Putamen (tissue), 1 donor: Measurements from ENCODE around the gene MAML3.
"Not testable (repeated sequence)": the region's sequence is repeated elsewhere in the genome, so short reads cannot be mapped to it uniquely, and the experiment has no call there.

Experiments
- DNase-seq: peaks from one replicate; pipeline ENCODE4 v3.0.0-alpha.2; 2016; ENCODE audit warnings: low spot score

Gene MAML3

DNA sequence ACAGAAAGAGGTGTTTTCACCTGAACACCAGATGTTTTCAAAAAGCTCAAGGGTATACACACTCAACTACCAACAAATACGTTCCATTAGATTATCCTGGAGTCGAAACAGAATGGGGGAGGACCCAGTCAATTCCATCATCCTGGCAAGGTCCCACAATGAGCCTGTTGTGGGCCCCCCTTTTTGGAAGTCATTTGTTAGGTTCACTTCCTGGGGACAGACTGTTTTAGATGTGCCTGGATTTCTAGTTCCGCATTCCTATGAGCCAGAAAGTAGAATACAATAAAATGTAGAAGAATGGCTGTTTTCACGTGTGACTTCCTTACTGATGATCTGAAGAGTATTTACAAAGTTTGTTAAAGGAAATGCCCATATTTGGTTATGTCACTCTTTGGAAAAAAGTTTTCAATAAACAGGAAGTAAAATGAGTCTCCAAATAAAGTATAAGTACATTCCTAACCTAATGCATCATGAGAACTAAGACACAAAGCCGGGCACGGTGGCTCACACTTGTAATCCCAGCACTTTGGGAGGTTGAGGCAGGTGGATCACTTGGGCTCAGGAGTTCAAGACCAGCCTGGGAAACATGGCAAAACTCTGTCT, 192.5 kb downstream of the MAML3 start:
- no peak for DNase-seq

- DNase-seq, result no peak
Observed at GRCh38 chr4:139959396-139959795, 194.6 kb downstream of the MAML3 start.

DNA sequence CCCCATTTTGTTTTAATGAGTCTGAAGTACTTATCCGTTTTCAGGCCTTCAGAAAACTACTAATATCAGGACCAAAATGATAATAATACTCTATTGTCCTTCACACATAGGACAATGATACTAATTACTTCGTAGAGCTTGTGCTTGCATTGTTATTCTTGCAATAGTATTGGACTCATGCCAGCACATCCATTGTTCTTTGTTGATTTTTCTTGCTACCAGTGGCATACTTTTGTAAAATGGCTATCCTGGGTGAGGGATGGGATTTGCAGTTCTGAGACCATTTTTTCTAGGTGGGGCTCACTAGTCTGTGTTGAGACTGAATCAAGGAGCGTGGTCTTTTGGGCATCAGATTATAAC, 195.3 kb downstream of the MAML3 start:
- DNase-seq, result peak; percentile 66

GRCh38 chr4:139957986-139958738, 195.8 kb downstream of the MAML3 start:
- DNase-seq, result no peak

DNA sequence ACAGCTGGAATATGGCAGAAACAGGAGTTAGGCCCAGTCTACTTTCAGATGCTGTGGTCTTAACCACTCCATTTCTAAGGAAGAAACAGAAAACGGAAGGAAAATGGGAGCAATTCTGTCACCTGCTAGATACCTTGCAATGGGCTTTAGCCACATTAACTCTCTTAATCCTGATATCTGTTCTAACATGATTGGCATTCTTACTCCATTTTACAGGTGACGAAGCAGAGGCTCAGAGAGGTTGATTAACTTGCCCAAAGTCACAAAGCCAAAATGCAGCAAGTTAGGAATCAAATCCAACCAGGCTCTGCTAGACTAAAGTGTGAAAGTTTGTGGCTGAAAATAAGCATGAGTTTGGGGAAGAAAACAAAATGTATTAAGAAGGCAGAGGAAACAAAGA, 196.9 kb downstream of the MAML3 start:
- DNase-seq, result no peak

GRCh38 chr4:139956507-139957017, 197.4 kb downstream of the MAML3 start:
- DNase-seq, result peak; percentile 74

- DNase-seq, result no peak
Observed at GRCh38 chr4:139955600-139955999, 198.4 kb downstream of the MAML3 start.

- DNase-seq, result no peak
Observed at GRCh38 chr4:139954512-139954911, 199.5 kb downstream of the MAML3 start.

DNA sequence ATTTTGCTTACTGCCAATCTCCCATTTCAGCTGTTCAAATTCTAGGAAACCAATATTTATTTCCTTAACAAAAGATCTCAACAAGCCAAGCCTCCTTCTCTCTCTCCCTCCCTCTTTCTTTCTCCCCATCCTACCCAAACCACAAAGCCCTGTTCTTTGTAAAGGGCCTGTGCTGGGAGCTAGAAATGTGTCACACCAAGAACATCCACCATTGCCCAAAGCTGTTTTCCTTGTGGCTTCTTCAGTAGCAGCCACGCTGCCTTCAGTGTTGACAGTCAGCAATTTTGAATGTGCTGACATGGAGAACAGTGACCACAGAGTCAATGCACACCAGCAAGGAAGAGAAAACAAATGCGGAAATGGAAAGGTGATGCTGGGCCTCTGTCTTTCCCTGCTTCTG, 203.0 kb downstream of the MAML3 start:
- no peak for DNase-seq

GRCh38 chr4:139950568-139950967, 203.4 kb downstream of the MAML3 start:
- no peak for DNase-seq

DNA sequence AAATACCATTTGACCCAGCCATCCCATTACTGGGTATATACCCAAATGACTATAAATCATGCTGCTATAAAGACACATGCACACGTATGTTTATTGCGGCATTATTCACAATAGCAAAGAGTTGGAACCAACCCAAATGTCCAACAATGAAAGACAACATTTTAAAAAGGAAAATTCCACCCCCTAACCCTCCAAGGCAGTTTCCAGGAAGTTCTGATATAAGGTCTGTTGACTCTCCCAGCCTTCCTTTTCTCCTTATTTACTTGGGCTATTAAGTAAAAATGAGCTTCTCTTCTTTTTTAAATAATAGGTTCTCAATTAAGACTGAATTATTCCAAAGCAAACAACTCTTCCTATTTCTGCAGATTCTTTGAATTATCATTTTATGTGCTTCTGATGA, 209.1 kb downstream of the MAML3 start:
- DNase-seq, result not testable (repeated sequence)

DNA sequence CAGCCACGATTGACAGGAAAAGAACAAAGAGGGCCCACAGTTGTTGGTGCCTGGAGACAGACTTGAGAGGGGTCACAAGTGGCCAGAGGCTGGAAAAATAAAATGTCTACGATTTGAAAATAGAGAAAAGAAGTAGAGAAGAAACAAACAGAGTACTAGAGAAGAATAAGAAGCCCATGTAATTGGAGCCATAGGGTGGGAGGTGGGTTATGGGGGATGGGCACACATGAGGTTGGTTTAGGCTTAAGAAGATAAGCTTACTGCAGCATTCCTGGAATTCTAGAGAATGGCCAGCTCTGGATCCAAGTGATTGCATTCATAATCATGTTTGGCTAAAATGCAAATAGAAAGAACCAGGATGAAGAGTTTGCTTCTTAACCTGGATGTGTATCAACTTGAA, 210.7 kb downstream of the MAML3 start:
- DNase-seq, result no peak

DNA sequence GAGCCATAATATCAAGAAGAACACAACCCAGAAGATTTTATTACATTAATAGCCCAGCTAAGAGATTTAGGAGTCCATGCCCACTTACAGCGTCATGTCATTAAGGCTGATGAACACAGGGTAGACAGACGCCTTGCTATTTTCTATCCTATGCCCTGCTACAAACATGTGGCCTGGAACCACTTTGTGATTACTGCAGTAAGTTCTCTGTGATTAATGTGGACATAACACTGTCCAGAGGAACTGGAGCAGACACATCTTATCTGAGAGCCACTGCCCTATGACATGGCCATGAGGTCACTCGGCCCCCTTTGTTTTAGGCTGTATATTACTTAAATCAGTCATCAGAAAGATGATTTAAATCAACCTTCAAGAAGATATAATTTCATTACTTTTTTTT, 211.7 kb downstream of the MAML3 start:
- no peak for DNase-seq

DNA sequence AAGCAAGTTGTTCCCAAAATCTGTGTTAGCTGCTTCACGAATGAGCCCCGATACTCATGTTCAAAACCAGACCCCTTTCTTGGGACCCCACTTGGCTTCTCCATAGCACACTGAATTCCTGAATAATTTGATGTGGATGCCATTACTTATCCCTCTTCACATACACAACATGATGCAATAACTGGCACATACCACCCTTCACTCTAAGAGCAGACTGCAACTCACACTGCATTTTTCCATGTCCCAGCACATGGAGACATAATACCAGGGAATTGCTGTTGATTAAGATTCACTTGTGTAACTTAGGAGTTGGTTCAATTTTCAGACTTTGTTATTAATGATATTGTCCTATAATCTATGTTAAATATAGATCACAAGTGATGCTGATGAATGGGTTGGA, 213.4 kb downstream of the MAML3 start:
- no peak for DNase-seq

- peak; percentile 58 for DNase-seq
Observed at GRCh38 chr4:139938414-139938813, 215.6 kb downstream of the MAML3 start.

DNA sequence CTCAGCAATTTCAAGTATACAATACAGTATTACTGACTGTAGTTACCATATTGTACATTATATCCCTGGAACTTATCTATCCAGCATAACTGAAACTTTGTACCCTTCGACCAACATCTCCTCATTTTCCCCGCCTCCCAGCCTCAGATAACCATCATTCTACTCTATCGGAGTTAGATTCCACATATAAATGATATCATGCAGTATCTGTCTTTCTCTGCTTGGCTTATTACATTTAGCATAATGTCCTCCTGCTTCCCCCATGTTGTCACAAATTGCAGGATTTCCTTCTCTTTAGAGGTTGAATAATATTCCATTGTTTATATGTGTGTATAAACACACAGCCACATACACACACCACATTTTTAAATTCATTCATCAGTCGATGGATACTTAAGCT, 218.1 kb downstream of the MAML3 start:
- no peak for DNase-seq

DNA sequence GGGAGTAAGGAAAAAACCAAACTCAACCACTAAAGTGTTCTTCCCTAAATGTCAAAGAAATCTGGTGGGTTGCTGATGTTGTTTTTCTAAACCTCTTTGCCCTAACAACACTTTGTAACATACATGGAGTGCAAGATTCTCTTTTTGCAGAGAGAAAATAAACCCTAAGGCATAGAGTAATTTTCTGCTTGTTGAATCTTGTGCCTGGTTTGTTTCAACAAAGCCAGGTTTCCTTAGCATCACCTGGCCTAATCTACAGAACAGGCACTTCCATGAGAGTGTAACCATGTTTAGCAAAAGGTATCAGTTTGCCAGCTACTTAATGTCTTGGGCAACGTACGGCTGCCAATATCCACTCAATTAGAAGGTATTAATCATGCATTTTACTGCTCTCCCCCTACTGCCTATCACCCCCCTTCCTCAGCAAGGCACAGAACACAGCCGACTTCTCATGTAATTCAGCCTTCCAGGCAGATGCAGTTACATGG, 219.2 kb downstream of the MAML3 start:
- no peak for DNase-seq

- no peak for DNase-seq
Observed at GRCh38 chr4:139934057-139934707, 219.8 kb downstream of the MAML3 start.

DNA sequence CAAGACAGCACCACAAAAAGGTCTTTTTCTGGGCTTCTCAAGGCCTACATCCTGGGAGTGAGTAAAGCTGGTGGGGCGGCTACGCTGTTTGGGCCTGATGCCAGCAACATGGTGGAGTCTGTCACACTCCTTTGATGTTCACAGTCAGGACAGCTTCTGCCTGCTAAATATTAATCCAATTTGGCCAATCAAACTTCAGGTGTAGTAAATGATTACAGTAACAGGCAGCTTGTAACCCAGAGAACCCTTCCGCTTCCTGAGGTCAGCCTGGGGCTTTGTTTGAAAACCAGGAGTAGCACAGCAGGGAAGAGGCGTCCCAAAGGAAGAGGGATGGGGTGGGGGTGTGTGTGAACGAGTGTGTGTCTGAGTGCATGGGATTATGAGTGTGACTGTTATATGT, 220.4 kb downstream of the MAML3 start:
- DNase-seq, result no peak

- DNase-seq, result no peak
Observed at GRCh38 chr4:139933104-139933503, 220.9 kb downstream of the MAML3 start.

- DNase-seq, result no peak
Observed at GRCh38 chr4:139924782-139925181, 229.2 kb downstream of the MAML3 start.

DNA sequence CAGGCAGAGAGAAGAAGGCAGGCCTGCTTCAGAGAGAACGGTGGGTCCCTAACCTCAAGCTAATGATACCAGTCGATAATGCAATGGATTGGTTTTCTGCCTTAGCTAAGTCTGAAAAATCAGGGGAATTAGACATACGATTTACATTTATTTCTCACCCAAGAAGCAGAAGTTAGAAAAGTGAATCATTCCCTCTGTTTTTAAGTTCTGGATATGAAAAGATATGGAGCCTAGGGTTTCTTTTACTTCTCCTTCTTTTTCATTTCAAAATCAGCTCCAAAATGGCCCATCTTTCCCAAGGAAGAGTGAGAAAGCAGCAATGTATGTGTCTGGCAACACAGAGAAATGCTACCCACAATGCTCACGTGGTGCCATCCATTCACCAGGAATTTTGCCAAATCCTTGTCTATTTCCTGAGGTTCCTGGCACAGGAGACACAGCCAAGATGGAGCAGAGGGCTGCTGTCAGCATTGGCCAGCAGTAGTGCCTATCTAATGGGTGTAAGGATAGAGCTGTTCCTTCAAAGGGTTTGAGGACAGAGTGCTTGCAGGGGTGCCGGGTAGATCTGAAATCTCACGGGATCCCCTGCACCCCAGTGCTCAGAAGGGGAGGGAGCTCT, 231.5 kb downstream of the MAML3 start:
- DNase-seq, result no peak
